GM19452 (cell line): ENCODE results near the gene GABRR2.
"Not testable (repeated sequence)": the region's sequence is repeated elsewhere in the genome, so short reads cannot be mapped to it uniquely, and the experiment has no call there.

Source experiments
- ATAC-seq: cut with Tn5 transposase; IDR thresholded peaks from one replicate; pipeline ENCODE4 v1.9.1; 2021; ENCODE audit not compliant: unreplicated experiment

Gene GABRR2

GRCh38 chr6:89295981-89296380 lies 19.1 kb downstream of the GABRR2 start:
- ATAC-seq = no peak

GRCh38 chr6:89295116-89295515 lies 20.0 kb downstream of the GABRR2 start:
- ATAC-seq = not testable (repeated sequence)

DNA sequence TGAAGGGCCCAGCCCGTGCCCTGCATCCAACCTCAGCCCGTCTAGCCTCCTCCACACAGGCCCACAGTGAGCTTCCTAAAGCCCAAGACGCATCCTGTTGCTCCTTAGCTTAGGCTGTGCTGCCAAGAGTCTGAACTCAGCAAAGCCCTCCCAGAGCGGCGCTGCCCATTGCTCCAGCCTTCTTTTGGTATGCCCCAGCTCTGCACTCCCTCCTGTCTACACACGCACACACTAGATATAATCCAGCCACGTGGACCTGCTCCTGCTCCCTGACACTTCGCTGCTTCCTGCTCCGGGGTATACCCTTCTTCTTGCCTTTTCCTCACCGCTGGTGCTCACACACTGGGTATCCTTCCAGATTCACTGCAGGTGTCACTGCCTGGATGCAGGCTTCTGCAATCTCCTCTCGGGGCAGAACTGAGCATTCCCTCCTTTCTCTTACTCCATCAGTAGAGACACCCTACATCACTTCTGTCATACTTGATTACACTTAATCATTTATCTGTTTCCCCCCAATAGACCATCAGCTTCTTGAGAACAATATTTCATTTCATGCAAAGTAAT lies 23.8 kb downstream of the GABRR2 start:
- ATAC-seq = no peak

GRCh38 chr6:89290401-89291155 lies 24.5 kb downstream of the GABRR2 start:
- ATAC-seq = no peak

- no peak for ATAC-seq
These were observed 25.4 kb downstream of the GABRR2 start for GRCh38 chr6:89289710-89290109.

DNA sequence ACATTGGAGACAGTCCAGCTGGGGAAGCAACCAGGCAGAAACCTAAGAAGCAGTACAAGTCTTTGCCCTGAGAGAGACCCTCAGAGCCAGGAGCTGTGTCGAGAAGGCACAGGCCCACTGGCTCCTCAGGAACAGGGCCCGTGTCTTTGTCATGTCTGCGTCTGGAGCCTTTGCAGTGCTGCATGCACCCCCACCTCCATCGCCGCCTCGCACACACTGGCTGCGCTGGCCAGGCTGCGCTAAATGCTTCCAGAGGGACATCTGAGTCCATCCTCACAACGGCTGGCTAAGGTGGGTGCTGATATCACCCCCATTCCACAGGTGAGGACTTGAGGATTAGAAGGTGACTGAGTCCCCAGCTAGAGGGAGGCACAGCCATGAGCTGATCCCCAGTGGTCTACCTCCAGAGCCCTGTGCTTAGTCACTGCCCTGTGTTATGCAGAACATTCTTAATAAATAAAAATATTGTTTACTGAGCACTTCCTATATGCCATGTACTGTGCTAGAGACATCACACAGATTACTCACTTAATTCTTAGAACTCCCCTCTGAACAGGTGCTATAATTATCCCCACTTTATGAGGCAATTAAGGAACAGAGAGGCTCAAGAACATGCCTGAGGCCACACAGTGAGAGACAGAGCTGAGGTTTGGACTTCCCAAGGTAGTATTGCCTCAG lies 27.6 kb downstream of the GABRR2 start:
- no peak for ATAC-seq

DNA sequence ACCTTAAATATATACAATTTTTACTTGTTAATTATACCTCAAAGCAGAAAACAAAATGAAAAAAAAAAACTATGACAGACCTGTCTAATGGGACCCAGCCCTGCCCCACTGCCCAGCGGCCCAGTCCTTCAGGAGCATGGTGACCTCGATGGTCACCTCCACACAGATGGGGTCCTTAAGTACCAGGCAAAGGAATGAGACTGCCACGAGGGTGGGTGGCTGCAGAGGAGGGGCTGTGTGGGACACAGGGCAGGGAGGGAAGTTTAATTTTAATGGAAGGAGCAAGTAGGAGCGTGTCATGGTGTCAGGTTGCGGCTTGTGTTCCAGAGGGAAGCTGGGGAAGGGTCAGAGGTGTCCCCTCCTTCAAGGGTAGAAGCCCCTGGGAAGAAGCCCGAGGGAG lies 28.6 kb downstream of the GABRR2 start:
- no peak for ATAC-seq

- no peak for ATAC-seq
These were observed 29.9 kb downstream of the GABRR2 start for GRCh38 chr6:89284963-89285735.

GRCh38 chr6:89284081-89284480 lies 31.0 kb downstream of the GABRR2 start:
- no peak for ATAC-seq

- ATAC-seq = no peak
These were observed 32.4 kb downstream of the GABRR2 start for GRCh38 chr6:89282749-89283148.

DNA sequence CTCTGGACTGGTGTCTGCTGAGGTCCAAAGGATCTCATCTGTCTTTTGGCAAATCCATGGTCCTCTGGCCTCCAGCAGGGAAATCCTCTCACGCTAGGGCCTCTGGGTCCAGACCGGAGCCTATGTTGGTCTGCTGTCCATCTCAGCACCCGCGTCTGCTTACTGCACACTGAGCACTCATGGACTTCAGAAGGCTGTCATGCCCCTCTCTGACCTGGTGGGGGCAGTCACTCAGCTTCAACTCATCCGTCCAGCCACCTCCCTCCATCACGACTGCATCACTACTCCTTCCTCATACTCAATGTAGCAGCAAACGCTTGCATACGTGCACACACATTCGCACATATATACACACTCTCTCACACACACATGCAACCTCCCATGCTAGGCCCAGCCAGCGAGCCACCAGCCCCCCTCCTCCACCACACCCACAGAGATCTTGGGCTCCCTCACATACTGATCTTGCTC lies 33.3 kb downstream of the GABRR2 start:
- peak; percentile 97 for ATAC-seq

DNA sequence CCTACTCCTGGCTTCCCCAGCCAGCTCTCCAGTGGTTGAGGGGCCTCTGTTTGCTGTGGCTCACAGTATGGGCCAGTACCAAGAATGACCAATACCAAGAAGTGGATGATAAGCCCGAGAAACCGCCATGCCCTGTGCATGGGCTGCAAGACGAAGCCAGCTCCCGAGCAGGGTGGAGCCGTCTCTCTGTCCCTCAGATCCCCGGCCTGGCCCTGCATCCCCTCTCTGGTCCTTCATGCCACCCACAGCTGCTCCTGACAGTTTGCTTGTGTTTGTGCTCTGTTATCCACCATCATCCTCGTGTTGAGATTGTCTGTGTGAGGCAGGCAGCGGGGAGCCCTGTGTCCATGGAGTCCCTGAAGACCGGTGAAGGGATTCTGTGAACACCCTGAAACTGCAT lies 36.1 kb downstream of the GABRR2 start:
- no peak for ATAC-seq

- ATAC-seq = no peak
These were observed 39.2 kb downstream of the GABRR2 start for GRCh38 chr6:89275900-89276299.

GRCh38 chr6:89273816-89274215 lies 41.3 kb downstream of the GABRR2 start:
- ATAC-seq = no peak

DNA sequence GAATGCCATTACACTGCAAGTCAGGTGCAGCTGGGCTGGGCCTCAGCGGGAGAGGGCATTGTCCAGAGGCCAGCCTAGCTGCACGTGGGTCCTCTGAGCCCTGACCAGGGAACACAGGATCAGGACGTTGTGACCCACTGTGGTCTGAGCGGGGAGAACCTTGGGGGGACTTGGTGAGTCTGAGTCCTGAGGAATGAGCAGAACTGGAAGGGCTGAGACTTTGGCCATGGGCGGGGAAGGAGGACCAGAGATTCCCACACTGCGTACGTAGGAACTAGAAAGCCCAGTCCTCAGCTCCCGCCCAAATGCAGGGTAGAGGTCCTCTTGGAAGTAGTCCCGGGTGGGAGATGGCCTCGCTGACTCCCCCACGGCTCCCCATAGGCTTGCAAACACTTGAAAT lies 42.5 kb downstream of the GABRR2 start:
- no peak for ATAC-seq

GRCh38 chr6:89270951-89271721 lies 44.0 kb downstream of the GABRR2 start:
- ATAC-seq = no peak

DNA sequence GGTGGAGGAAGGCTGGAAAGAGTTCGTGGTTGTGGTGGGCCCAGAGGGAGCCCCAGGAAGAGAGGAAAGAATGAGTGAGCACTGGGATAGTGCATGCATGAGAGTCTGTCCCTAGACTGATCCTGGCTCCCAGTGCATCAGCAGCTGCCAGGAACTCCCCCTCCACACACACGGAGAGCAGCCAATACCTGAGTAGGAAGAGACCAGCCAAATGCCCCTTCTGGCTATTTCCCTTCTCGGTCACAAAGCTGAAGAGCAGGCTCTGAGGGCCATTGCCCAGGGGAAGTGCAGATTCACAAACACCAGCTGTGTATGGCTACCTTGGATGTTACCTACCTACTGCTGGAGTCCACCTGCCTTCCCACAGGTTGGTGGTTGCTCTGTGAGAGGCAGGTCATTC lies 45.1 kb downstream of the GABRR2 start:
- ATAC-seq = no peak

DNA sequence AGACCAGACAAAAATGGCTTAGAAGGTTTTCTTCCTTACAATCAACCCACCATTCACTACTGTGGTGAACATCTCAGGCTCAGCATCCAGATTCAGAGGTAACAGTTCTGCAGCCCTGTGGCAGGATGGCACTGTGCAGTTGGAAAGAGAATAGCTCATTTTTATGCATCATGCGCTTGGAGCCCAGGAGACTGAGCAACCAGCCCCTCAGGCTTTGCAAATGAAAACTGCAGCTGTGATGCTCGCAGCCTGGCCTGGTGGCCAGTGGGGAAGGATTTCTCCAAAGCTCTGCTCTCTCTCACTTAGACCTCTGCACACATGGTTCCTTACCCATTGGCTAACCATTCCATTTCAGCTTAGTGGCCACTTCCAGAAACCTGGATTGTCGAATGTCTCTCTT lies 45.8 kb downstream of the GABRR2 start:
- no peak for ATAC-seq

GRCh38 chr6:89268776-89269175 lies 46.3 kb downstream of the GABRR2 start:
- ATAC-seq = no peak

DNA sequence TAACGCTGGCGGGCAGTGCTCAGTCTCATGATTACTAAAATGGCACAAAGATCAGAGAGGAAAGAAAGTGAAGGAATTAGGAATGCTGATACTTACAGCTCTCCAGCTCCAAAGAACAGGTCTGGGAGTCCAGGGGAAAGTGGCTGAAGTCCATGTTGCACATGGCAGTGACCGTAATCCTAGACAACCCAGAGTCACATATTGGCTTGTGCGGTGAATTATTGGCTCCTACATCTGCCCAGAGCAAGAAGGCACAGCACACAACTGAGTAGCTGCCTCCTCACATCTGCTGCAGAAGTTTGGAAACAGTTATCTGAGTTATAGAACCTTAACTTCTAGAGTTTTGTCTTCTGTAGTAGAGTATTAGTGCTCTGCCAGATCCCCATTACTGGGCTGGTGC lies 47.2 kb downstream of the GABRR2 start:
- ATAC-seq = no peak

DNA sequence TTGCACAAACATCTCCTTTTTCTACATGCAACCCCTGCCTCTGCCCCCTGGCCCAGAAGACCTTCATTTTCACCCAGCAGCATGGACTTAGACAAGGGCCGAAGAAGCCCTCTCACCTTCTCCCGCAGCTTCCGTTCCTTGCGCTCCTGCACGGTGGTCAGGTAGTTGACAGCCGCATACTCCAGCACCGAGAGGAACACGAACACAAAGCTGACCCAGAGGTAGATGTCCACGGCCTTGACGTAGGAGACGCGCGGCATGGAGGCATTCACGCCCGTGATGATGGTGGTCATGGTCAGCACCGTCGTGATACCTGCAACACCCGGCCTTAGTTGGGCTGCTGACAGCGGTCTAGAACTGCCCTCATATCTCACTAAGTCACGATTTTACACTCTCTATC lies 50.8 kb downstream of the GABRR2 start:
- no peak for ATAC-seq
